HG03354 (cell line): Measurements from ENCODE around the gene SH3RF3.

Experiments used
- ATAC-seq: cut with Tn5 transposase; IDR thresholded peaks from one replicate; pipeline ENCODE4 v1.9.1; 2021; ENCODE audit warnings: mild to moderate bottlenecking; ENCODE audit not compliant: unreplicated experiment, poor library complexity, severe bottlenecking

The SH3RF3 gene

DNA sequence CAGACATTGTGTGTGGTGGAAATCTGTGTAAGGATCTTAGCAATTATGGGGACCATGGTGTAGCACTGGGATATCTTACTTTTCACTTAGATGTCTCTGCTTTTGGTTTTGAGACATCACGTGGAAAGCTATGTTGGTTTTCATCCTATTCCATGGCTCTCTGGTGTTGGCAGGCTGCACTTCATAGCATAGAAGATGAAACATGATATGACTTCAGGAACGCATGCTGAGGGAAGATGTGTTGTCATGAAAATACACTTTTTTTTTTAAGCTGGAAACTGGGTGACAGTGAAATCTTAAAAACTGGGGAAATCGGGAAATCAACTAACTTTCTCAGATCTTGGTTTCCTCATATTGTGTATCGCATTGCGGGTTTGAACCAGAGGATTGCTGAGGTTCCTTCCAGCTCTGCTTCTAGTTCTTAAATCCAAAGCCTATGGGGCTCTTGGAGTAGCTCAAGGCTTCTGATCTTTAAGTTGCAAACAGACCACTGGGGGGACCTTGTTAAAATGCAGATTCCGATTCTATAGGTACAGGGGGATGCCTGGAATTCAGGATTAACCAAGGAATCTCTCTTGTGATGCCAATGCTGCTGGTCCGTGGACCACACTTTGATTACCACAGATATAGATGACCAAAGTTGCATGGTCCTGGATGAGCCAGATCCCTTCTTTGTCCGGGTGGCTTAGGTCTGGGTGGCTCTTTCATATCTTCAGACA lies 160.7 kb downstream of the SH3RF3 start:
- ATAC-seq: no peak

- ATAC-seq: no peak
Observed at GRCh38 chr2:109290887-109291643, 162.1 kb downstream of the SH3RF3 start.

GRCh38 chr2:109292386-109292785 lies 163.4 kb downstream of the SH3RF3 start:
- ATAC-seq: no peak

- no peak for ATAC-seq
Observed at GRCh38 chr2:109293663-109294062, 164.7 kb downstream of the SH3RF3 start.

DNA sequence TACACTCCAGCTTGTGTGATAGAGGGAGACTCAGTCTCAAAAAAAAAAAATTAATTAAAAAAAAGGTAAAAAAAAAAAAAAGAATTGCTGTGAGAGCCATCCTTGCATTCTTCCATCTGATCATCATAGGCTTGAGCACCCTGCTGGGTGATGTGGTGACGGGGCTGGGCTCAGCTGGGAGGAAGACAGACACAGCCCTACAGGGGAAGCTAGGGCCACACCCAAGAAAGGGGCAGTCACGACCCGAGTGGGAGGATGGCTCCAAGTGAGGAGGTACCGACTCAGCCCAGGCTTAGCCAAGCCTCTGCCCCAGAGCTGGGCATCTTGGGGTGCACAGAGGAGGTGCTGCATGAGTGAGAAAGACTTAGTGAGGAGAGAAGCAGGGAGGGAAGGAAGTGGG lies 165.5 kb downstream of the SH3RF3 start:
- no peak for ATAC-seq

DNA sequence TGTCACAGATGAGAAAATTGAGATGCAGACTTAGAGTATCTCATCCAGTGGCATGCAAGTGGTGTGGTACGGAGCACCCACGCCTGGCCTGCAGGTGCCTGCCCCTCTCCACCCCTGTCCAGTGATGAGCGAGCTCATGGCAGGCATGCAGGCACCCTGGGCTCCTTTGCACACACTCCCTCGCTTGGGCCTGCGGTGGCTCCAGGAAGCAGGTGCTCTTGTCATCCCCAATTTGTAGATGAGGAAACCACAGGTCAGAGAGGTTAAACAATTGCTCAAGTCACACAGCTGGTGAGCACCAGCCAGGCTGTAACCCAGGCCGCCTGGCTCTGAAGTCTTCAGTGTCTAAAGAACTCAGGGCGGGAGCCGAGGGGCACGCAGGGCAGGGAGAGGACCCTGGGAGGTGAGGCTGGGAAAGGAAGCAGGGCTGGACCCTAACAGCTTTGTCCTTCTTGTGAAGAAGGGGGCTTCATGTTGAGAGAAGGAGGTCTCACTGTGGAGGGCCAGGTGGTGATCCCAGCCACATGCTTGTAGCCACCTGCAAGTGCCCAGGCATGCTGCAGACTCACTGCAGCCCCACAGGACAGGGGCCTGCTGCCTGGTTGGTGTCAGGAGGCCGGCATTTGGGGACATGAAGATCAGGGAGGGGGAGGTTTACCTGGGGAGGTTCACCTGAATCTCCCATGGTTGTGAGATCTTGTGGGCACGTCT lies 166.2 kb downstream of the SH3RF3 start:
- ATAC-seq: no peak

DNA sequence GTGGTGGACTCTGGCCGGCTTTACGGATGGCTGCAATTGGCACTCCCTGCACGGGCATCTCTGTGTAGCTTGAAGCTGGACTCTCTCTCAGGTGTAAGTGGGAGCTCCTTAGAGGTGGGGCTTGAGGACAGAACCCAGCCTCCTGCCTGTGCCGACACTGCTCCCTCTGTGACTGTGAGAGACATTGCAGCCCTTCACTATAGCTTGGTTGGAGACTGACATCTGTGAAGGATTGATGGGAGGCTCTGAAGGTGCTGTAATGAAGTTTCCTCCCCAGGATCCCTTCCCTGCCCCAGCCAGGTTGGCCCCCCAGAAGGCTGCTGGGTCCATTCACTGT lies 166.7 kb downstream of the SH3RF3 start:
- no peak for ATAC-seq

DNA sequence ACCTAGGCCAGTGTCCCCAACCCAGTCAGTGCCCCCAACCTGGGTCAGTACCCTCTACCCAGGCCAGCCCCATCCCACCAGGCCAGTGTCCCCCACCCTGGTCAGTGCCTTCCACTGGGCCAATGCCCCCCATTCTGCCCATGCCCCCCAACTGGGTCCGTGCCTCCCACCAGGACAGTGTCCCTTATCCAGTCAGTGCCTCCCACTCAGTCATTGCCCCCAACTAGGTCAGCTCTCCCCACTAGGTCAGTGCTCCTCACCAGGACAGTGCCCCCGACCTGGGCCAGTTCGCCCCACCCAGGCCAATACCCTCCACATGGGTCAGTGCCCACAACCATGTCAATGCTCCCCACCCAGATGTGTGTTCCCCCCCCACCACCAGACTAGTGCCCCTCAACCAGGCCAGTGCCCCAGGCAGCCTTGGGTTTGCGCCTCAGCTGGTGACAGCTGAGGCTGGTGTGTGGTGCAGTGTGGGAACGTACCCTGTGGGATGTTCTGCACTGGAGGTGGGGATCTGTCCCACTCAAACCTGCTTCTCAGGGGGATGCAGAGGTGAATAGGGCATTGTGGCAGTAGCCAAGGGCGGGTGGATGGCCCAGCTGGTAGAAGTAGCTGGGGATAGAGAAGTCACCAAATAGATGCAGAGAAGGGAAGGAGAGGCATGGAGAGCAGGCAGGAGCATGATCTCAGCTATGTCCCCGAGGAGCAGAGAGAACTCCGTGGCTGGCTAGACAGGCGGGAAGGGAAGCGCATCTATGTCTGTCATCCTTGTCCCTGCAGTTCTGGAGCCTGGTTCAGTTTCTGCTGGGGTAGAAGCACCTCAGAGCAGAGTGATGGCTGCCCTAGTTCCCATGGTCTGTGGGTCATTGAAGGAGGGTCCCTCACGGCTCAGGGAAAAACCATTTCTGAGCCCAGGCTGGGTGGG lies 168.8 kb downstream of the SH3RF3 start:
- no peak for ATAC-seq

DNA sequence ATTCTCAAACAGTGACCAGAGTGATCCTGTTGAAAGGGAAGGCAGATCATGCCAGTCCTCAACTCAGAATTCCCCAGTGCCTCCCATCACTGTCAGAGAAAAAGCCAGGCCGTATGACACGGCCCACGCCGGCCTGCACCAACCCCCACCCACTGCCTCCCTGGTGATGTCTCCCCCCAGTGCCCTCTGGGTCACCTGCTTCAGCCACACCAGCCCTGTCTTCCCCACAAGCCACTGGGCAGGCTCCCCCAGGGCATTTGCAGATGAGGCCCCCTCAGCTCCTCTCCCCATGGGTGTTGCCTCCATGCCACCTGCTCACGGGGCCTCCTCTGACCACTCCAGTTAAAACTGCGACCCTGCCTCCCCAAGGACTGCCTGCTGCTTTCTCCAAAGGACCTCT lies 169.8 kb downstream of the SH3RF3 start:
- no peak for ATAC-seq

DNA sequence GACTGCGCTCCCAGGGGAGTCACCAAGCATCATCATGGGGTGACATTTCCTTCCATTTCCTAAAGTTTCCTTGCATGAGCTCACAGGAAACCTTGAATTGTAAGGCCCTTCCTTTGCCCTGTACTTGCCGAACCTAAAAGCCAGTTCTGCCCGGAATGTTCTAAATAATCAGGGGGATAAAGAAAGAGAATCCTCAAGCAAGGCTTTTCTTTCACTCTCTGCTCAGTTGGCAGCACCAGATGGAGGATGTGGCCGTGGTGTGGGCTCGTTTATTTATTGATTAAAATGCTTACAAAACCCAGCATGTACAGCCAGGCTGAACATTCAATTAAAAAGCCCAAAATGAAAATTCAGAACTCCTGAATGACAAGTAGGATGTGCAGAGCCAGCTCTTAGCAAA lies 170.5 kb downstream of the SH3RF3 start:
- no peak for ATAC-seq

GRCh38 chr2:109300582-109300981 lies 171.6 kb downstream of the SH3RF3 start:
- ATAC-seq: no peak

GRCh38 chr2:109301746-109302145 lies 172.7 kb downstream of the SH3RF3 start:
- no peak for ATAC-seq

- no peak for ATAC-seq
Observed at GRCh38 chr2:109302319-109302718, 173.3 kb downstream of the SH3RF3 start.

DNA sequence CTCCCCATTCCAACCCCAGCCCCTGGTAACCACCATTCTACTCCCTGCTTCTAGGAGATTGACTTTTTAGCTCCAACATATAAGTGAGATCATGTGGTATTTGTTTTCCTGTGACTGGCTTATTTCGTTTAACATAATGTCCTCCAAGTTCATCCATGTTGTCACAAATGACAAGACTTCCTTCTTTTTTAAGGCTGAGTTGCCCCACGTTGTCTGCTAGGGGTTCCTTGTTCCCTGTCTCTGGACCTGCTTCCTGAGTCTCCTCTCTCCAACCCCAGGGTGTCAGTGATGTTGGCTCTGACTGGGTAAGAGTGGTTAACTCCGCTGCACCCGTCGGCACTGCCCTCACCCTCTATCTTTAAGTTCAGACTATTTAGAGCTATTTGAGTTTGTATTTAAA lies 175.2 kb downstream of the SH3RF3 start:
- no peak for ATAC-seq

DNA sequence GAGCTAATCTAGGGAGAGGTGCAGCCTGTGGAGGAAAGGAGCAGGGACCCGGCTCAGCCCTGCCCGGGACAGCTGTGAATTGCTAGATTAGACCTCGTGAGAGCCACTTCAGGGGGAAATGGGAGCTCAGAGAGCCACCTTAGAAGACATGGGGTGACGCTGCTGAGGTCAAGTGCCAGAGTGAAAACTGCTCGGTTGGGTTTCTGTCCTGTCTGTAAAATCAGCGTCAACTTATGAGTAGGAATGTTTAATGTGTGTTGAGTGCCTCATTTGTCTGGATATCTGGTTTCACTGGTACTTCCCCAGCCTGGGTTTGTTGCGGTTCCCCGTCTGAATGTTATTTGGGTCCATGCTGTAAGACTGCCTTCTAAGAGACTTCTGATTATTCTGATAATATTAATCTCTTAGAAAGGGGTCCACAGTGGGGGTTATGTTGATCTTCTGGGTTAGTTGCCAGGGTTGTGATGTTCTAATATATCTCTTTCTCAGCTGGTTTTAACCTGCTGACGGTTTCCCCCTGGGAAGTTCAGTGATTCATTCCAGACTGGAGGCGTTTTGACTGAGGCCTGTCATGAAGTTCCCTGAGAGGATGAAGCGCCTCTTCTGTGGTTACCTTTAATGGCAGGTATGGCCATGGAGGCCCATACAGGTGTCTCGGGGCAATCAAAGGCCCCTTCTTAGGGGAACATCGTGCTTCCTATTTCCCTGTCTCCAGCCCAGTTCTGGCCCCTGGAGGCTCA lies 175.9 kb downstream of the SH3RF3 start:
- ATAC-seq: no peak

DNA sequence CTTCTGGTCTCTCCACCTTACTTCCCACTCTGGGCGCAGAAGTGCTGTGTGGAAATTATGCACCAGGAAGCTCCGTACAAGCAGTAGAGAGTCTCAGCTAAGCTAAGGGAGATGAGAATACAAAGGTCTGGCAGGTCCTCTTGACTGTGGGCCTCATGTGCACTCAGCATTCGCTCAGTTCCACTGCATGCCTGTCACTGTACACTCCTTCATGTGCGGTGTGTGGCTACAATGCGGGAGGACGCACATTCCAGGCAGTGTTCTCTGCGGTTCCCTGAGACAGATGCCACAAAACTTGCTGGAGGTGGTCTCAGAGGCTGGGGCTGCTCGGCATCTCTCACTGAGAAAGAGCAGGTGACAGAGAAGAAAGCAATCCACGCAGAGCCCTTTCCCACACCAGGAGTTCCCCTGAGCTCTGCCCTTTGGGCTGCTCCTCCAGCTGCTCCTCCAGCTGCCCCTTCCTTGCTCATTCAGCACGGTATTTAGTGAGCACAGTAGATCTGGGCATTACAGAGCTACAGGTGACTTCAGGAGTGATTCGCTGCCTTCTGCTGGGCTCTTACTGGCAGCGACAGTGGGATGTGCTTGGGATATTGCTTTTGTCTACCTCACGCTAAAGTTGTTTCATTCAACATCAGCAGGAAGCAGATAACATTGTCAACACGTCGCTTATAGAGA lies 176.6 kb downstream of the SH3RF3 start:
- no peak for ATAC-seq

DNA sequence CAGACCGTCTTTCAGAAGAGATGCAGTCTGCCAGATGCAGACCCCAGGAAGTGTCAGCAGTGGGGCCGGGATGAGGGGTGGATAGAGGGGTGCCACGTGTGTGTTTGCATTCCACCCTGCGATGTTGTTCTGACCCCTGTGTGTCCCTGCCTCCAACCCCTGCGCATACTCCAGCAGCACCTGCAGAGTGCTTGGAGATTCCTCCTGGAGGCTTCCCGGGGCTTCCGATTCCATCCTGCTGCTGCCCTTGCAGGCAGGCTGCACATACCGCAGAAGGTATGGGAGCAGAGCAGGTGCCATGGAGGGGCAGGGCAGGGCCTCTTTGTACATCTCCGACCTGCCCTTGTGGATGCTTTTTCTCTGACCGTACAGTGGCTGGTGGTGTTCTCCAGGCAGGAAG lies 177.2 kb downstream of the SH3RF3 start:
- ATAC-seq: no peak

DNA sequence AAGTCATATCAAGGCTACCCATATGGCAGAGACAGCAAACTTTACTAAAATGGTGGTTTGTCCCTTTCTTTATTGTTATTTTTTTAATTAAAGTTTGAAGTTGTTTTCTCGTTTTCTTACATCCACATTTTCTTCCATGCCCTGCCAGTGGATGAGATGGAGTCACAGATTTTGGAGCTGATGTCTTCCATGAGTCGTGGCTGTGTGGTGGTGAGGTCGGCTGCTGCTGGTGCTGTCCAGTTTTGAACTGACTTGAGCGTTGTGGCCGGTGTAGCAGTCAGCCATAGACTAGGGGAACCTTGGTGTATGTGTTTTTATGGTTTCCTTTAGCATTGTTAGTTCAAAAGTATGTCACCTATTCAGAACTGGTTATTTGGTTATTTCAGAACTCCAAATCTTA lies 182.8 kb downstream of the SH3RF3 start:
- ATAC-seq: no peak

DNA sequence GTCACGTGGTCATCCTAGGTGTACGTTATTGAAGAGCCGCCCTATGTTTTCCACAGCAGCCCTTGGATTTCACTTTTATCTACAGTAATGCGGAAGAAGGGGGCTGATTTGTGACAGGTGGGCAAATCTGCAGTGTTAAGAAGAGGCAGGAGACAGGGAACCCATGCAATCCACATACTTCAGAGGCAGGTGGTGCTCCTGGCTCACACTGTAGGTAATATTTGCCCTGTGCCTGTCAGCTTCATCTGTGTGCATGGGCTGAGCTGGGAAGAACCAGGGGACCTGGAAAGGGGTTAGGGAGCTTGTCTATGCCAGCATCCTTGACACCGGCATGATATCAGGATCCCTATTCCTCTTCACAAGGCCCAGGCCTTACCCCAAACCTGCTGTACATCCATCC lies 183.9 kb downstream of the SH3RF3 start:
- no peak for ATAC-seq
